Thyroid gland (tissue), 4 donors: ENCODE measurements around the gene SHOC2. TPM values are rescaled to one million over a fixed set of nuclear protein-coding genes. Genes with fewer than 3 reads are reported as not detected.

Experiments used
- DNase-seq, 2 donors: peaks; one replicate each; pipeline ENCODE4 v3.0.0-alpha.2; 2019
- H3K27ac ChIP-seq, 3 donors: fragments of 200-600 bp; sonication (generic); 1 replicate in 2 of 3; 2 replicates in 1 of 3; pipeline ENCODE4 v1.5.1; 2016 to 2019; ENCODE audit warnings: mild to moderate bottlenecking in 1 of 3, moderate library complexity in 1 of 3
- H3K27me3 ChIP-seq: fragments of 200-600 bp; sonication (generic); one replicate; pipeline ENCODE4 v1.5.1; 2019
- H3K36me3 ChIP-seq, 2 donors: fragments of 200-600 bp; sonication (generic); one replicate each; pipeline ENCODE4 v1.5.1; 2016 to 2019
- H3K4me1 ChIP-seq, 2 donors: fragments of 200-600 bp; sonication (generic); one replicate each; pipeline ENCODE4 v1.5.1; 2017 to 2019
- H3K4me3 ChIP-seq, 3 donors: fragments of 200-600 bp; sonication (generic); replicated peaks in 1 of 3; 1 replicate in 2 of 3; 2 replicates in 1 of 3; pipeline ENCODE4 v1.5.1; 2016; ENCODE audit warnings: mild to moderate bottlenecking in 1 of 3
- H3K9me3 ChIP-seq: fragments of 200-600 bp; sonication (generic); one replicate; pipeline ENCODE4 v1.5.1; 2017
- POLR2A ChIP-seq, 2 donors: fragments of 450-650 bp; IDR thresholded peaks; one replicate each; pipeline ENCODE4 v1.6.1; 2017; ENCODE audit warnings: antibody characterized with exemption in 2 of 2, mild to moderate bottlenecking in 2 of 2, moderate library complexity in 1 of 2
- WGBS, 2 donors: methylation state at CpG; one replicate each; pipeline ENCODE4 v1.1.5; 2017; 5-methylcytosine and 5-hydroxymethylcytosine counted together
- intact Hi-C: fragments of 100-400 bp; cut with DNase I; formaldehyde crosslinking; loops from one replicate; pipeline ENCODE4 v1.15.1; 2023
- total RNA-seq, 4 donors: library from RNA; depleted of rRNA; stranded (reverse); fragments of >200 nt; gene quantifications; one replicate each; pipeline ENCODE4 v1.2.3, GENCODE V29; 2016
- TF ChIP-seq, protein P1 (sequence below), 6 experiments: fragments of 200-600 bp in 3 of 6; fragments of 450-650 bp in 3 of 6; sonication (generic) in 3 of 6; IDR thresholded peaks; one replicate each; pipeline ENCODE4 v1.5.1; 2016 to 2019; ENCODE audit warnings: antibody characterized with exemption in 6 of 6, mild to moderate bottlenecking in 2 of 6, inconsistent platforms in 1 of 6, moderate library complexity in 1 of 6

The SHOC2 gene
- total RNA-seq, 4 donors from 2014 or later: 62.2 to 96.2 (median 71.1) TPM

DNA sequence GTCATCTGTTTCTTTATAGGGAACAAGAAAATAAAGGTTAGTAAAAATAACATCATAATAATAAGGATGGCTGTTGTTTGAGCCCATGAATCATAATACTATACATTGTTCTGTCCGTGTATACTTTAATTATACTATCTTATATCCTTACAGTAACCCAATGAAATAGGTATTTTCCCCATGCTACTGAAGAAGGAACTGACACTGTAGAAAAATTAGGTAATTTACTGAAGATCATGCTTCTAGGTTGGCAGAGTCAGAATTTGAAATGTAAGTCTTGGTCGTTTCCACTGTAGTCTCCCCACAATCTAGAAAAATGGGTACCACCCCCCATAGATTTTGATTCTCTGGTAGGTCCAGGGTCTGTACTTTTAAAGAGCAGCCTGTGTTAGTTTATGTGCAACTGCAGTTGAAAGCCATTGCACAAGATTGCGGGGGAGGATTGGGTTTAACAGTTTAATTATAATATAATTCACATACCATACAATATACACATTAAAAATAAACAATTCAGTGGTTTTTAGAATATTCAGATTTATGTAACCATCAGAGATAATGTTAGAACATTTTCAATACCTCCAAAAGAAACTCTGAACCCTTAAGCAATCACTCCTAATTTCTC lies 47.7 kb downstream of the SHOC2 start:
- Histone ChIP-seq H3K36me3 (no peaks in the 10 kb centered on the region), H3K27ac (no peak overlapping the region), H3K4me1 (peaks cover 11 to 14% of the 10 kb centered on the region in 2 donors), H3K4me3 (no peak overlapping the region), H3K9me3 (no peaks in the 10 kb centered on the region), H3K27me3 (no peaks in the 10 kb centered on the region)
- no peak for DNase-seq
- TF ChIP-seq, protein P1, sequence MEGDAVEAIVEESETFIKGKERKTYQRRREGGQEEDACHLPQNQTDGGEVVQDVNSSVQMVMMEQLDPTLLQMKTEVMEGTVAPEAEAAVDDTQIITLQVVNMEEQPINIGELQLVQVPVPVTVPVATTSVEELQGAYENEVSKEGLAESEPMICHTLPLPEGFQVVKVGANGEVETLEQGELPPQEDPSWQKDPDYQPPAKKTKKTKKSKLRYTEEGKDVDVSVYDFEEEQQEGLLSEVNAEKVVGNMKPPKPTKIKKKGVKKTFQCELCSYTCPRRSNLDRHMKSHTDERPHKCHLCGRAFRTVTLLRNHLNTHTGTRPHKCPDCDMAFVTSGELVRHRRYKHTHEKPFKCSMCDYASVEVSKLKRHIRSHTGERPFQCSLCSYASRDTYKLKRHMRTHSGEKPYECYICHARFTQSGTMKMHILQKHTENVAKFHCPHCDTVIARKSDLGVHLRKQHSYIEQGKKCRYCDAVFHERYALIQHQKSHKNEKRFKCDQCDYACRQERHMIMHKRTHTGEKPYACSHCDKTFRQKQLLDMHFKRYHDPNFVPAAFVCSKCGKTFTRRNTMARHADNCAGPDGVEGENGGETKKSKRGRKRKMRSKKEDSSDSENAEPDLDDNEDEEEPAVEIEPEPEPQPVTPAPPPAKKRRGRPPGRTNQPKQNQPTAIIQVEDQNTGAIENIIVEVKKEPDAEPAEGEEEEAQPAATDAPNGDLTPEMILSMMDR (IDR thresholded peaks at IDR 0.05): no peak
- no peak for TF ChIP-seq POLR2A (IDR thresholded peaks at IDR 0.05)
- 90 to 91% methylated on average over 3 of the region's 3 CpGs for whole genome bisulfite sequencing, 2 donors
- intact Hi-C loops: no loop called here

DNA sequence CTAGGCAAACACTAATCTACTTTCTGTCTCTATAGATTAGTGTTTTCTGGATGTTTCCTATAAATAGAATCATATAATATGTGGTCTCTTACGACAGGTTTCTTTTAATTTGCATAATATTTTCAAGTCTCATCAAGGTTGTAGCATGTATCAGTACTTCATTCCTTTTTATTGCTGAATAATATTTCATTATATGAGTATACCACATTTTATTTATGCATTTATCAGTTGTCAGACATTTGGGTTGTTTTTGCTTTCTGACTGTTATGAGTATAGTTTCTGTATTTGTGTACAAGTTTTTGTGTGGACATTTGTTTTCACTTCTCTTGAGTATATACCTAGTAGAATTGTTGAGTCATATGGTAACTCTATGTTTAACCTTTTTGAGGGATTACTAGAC lies 48.2 kb downstream of the SHOC2 start:
- no peak for TF ChIP-seq POLR2A (IDR thresholded peaks at IDR 0.05)
- TF ChIP-seq, protein P1 (IDR thresholded peaks at IDR 0.05): no peak
- DNase-seq: no peak
- H3K4me1 ChIP-seq: peaks cover 6 to 10% of the 10 kb centered on the region in 2 donors
- no peak overlapping the region for H3K27ac ChIP-seq
- no peaks in the 10 kb centered on the region for H3K36me3 ChIP-seq
- no peaks in the 10 kb centered on the region for H3K27me3 ChIP-seq
- H3K4me3 ChIP-seq: no peak overlapping the region
- intact Hi-C loops: no loop called here
- H3K9me3 ChIP-seq: no peaks in the 10 kb centered on the region
- 0% methylated on average over 1 of the region's 1 CpG for WGBS, 2 donors

DNA sequence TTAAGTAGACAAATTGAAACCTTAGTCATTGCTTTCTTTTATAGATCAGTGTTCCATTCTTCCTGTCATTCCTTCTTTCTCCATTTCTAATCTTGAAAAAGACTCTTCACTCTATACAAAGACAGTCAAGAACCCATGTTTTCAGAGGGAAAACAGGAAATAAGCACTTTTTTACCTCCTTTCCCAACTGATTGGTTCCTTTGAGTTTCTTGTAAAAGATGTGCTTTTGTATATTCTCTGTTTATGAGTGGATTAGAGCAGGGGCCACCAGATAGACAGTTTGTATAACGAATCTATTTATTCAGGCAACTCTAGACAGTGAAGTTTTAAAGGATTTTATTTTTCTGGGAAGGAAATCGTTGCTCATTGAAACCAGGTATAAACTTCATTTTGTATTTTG lies 49.8 kb downstream of the SHOC2 start:
- DNase-seq: no peak
- H3K9me3 ChIP-seq: no peaks in the 10 kb centered on the region
- TF ChIP-seq POLR2A (IDR thresholded peaks at IDR 0.05): no peak
- TF ChIP-seq, protein P1 (IDR thresholded peaks at IDR 0.05): no peak
- H3K36me3 ChIP-seq: no peaks in the 10 kb centered on the region
- no peaks in the 10 kb centered on the region for H3K27me3 ChIP-seq
- H3K4me1 ChIP-seq: peaks cover 4 to 14% of the 10 kb centered on the region in 2 donors
- H3K4me3 ChIP-seq: no peak overlapping the region
- no peak overlapping the region for H3K27ac ChIP-seq
- 93% methylated on average over 2 of the region's 2 CpGs for WGBS, 2 donors
- intact Hi-C loops: no loop called here

DNA sequence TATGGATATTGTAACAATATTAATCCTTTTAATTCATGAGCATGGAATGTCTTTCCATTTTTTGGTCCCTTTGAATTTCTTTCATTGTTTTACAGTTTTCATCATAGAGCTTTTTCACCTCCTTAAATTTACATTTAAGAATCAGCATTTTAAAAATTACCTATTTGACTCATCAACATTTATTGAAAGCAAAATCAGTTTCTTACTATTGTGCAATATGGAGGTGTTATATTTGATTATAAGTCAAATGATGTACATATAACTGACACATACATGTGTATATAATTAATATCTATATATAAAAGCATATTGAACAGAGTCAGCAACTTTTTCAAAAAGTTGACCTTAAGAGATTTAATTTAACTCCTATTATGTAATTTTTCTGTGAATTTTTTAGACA lies 52.2 kb downstream of the SHOC2 start:
- intact Hi-C loops: no loop called here
- no peaks in the 10 kb centered on the region for H3K36me3 ChIP-seq
- H3K9me3 ChIP-seq: no peaks in the 10 kb centered on the region
- no peak for TF ChIP-seq POLR2A (IDR thresholded peaks at IDR 0.05)
- TF ChIP-seq, protein P1 (IDR thresholded peaks at IDR 0.05): no peak
- DNase-seq: no peak
- no peaks in the 10 kb centered on the region for H3K27me3 ChIP-seq
- no peak overlapping the region for H3K27ac ChIP-seq
- no peak overlapping the region for H3K4me3 ChIP-seq
- H3K4me1 ChIP-seq: peaks cover 4 to 14% of the 10 kb centered on the region in 2 donors

DNA sequence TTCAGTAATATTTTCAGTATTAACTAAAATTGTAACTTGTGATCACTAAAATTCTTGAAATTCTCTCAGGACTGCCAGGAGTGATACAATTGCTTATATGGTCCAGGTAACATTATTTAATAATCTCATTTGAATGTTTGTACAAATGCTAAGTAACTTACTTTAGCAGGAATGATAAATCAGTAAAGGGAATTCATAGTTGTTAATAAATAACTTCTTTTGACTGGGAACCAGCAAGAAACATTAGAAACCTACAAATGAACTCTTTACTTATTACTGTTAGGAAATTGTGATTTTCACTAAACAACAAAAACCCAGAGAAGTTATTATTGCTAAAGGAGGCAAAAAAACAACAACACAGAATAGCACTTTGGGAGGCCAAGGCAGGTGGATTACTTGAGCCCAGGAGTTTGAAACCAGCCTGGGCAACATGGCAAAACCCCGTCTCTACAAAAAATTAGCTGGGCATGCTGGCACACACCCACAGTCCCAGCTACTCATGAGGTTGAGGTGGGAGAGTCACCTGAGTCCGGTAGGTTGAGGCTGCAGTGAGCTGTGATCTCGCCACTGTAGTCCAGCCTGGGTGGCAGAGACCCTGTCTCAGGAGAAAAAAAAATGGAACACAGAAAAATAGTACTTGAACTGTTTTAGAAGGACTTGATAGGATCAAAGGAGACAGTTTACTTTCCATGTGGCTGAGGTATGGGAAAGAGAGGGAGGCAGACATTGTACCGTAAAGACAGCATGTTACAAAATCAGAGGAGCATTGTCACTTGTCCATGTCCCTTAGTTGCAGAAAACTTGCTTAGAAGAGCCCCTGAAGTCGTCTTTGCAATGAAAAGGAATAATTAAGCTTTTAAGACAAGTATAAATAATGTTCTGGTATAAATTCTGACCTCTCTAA lies 53.1 kb downstream of the SHOC2 start:
- DNase-seq: no peak
- no peaks in the 10 kb centered on the region for H3K36me3 ChIP-seq
- no peaks in the 10 kb centered on the region for H3K27me3 ChIP-seq
- WGBS, 2 donors: 74 to 81% methylated on average over 5 of the region's 5 CpGs
- H3K4me3 ChIP-seq: no peak overlapping the region
- no peak for TF ChIP-seq POLR2A (IDR thresholded peaks at IDR 0.05)
- TF ChIP-seq, protein P1 (IDR thresholded peaks at IDR 0.05): no peak
- intact Hi-C loops: no loop called here
- no peaks in the 10 kb centered on the region for H3K9me3 ChIP-seq
- H3K4me1 ChIP-seq: peaks cover 4 to 9% of the 10 kb centered on the region in 2 donors
- no peak overlapping the region for H3K27ac ChIP-seq
